Sigmoid colon (tissue), 7 donors: ENCODE data around the gene PTGR3. TPM values are rescaled to one million over a fixed set of nuclear protein-coding genes. Genes with fewer than 3 reads are reported as not detected.

Experiments
- DNase-seq: peaks from one replicate; pipeline ENCODE4 v3.0.0-alpha.2; 2019
- H3K27ac ChIP-seq, 4 donors: fragments of 200-600 bp; sonication (generic); one replicate each; pipeline ENCODE4 v1.5.1; 2016 to 2019; ENCODE audit warnings: mild to moderate bottlenecking in 1 of 4
- H3K27me3 ChIP-seq, 3 donors: fragments of 200-600 bp; sonication (generic); one replicate each; pipeline ENCODE4 v1.5.1; 2019; ENCODE audit warnings: mild to moderate bottlenecking in 1 of 3
- H3K36me3 ChIP-seq, 4 donors: fragments of 200-600 bp; sonication (generic); one replicate each; pipeline ENCODE4 v1.5.1; 2016 to 2019
- H3K4me1 ChIP-seq, 4 donors: fragments of 200-600 bp; sonication (generic); one replicate each; pipeline ENCODE4 v1.5.1; 2017 to 2019
- H3K4me3 ChIP-seq, 4 donors: fragments of 200-600 bp; sonication (generic); one replicate each; pipeline ENCODE4 v1.5.1; 2017 to 2019; ENCODE audit warnings: mild to moderate bottlenecking in 2 of 4, moderate library complexity in 1 of 4
- H3K9me3 ChIP-seq, 4 donors: fragments of 200-600 bp in 3 of 4; sonication (generic) in 3 of 4; one replicate each; pipeline versions ENCODE4 v1.5.1 to v1.6.1; 2013 to 2019
- CTCF ChIP-seq, 4 experiments: fragments of 450-650 bp in 3 of 4; fragments of 200-600 bp in 1 of 4; IDR thresholded peaks; one replicate each; pipeline ENCODE4 v1.5.1; 2016 to 2019; ENCODE audit warnings: antibody characterized with exemption in 4 of 4, mild to moderate bottlenecking in 3 of 4, moderate library complexity in 2 of 4
- EP300 ChIP-seq, 4 donors: sonication (generic); formaldehyde crosslinking; IDR thresholded peaks; one replicate each; pipeline ENCODE4 v1.6.1; 2017; ENCODE audit warnings: antibody characterized with exemption in 4 of 4
- POLR2A ChIP-seq, 2 donors: fragments of 450-650 bp; IDR thresholded peaks; one replicate each; pipeline ENCODE4 v1.6.1; 2016; ENCODE audit warnings: antibody characterized with exemption in 2 of 2, mild to moderate bottlenecking in 2 of 2, moderate library complexity in 2 of 2
- POLR2AphosphoS5 ChIP-seq, 4 donors: sonication (generic); formaldehyde crosslinking; IDR thresholded peaks; one replicate each; pipeline ENCODE4 v1.6.1; 2017; ENCODE audit warnings: antibody characterized with exemption in 4 of 4
- WGBS, 2 donors: extraction: QIAGEN DNeasy Blood & Tissue Kit; methylation state at CpG; one replicate each; pipeline ENCODE4 v1.1.7; 2013; 5-methylcytosine and 5-hydroxymethylcytosine counted together
- intact Hi-C: fragments of 100-400 bp; cut with DNase I; formaldehyde crosslinking; loops from one replicate; pipeline ENCODE4 v1.15.1; 2023
- polyA plus RNA-seq, 3 donors: library from polyadenylated mRNA; stranded (reverse); fragments of 200-250 nt; gene quantifications; one replicate each; pipeline ENCODE4 v1.2.3, GENCODE V29; 2013
- total RNA-seq, 4 donors: library from RNA; depleted of rRNA; stranded (reverse); fragments of >200 nt; gene quantifications; one replicate each; pipeline ENCODE4 v1.1.0, GENCODE V29; 2016
- donor health status: healthy with polysubstance abuse.
- donor health status: Bipolar disorder and iron deficiency.
- donor health status: healthy.

PTGR3 gene
- total and polyA plus RNA-seq, 7 donors: 22.7 to 33.8 (median 25.7) TPM

GRCh38 chr18:75162978-75163377 lies 46.0 kb downstream of the PTGR3 start:
- Histone ChIP-seq H3K9me3 (no peaks in the 10 kb centered on the region), H3K36me3 (no peaks in the 10 kb centered on the region), H3K27ac (peak overlapping the region in 2 of 4 donors; percentile 54 to 73), H3K4me1 (peaks cover 0 to 34% (median 7%) of the 10 kb centered on the region in 4 donors), H3K27me3 (no peaks in the 10 kb centered on the region), H3K4me3 (no peak overlapping the region)
- DNase-seq: no peak
- WGBS, 2 donors: 95 to 97% methylated on average over 4 of the region's 4 CpGs
- intact Hi-C loops: loop anchor here (5.0 kb wide), 1 partner anchor 506 kb away; no protein-coding TSS in a partner anchor
- TF ChIP-seq POLR2AphosphoS5 (IDR thresholded peaks at IDR 0.05) (no peak), CTCF (IDR thresholded peaks at IDR 0.05) (no peak)

GRCh38 chr18:75162467-75162866 lies 46.5 kb downstream of the PTGR3 start:
- TF ChIP-seq POLR2A (IDR thresholded peaks at IDR 0.05): no peak
- no peak for TF ChIP-seq POLR2AphosphoS5 (IDR thresholded peaks at IDR 0.05)
- no peak for TF ChIP-seq EP300 (IDR thresholded peaks at IDR 0.05)
- no peak for TF ChIP-seq CTCF (IDR thresholded peaks at IDR 0.05)
- 82 to 85% methylated on average over 3 of the region's 3 CpGs for WGBS, 2 donors
- Histone ChIP-seq H3K4me1 (peaks cover 0 to 34% (median 7%) of the 10 kb centered on the region in 4 donors), H3K27ac (peak overlapping the region in 3 of 4 donors; percentile 54 to 73 (median 55)), H3K27me3 (no peaks in the 10 kb centered on the region), H3K36me3 (no peaks in the 10 kb centered on the region), H3K9me3 (no peaks in the 10 kb centered on the region), H3K4me3 (no peak overlapping the region)
- intact Hi-C loops: loop anchor here (5.0 kb wide), 1 partner anchor 505 kb away; no protein-coding TSS in a partner anchor
- no peak for DNase-seq

- intact Hi-C loops: loop anchor here (5.0 kb wide), 1 partner anchor 504 kb away; no protein-coding TSS in a partner anchor
- DNase-seq: no peak
- peak overlapping the region; percentile 21 to 47 (median 38) for H3K4me3 ChIP-seq
Observed at GRCh38 chr18:75161256-75162028, 47.5 kb downstream of the PTGR3 start.

GRCh38 chr18:75160364-75160763 lies 48.6 kb downstream of the PTGR3 start:
- DNase-seq: no peak
- no peak for TF ChIP-seq EP300 (IDR thresholded peaks at IDR 0.05)
- TF ChIP-seq POLR2AphosphoS5 (IDR thresholded peaks at IDR 0.05): peak in 2 of 4 donors; percentile 34 to 43
- TF ChIP-seq CTCF (IDR thresholded peaks at IDR 0.05): peak in 1 of 4 experiments; percentile 38
- H3K4me1 ChIP-seq: peaks cover 0 to 34% (median 7%) of the 10 kb centered on the region in 4 donors
- no peaks in the 10 kb centered on the region for H3K36me3 ChIP-seq
- peak overlapping the region in 3 of 4 donors; percentile 20 to 30 (median 28) for H3K4me3 ChIP-seq
- H3K9me3 ChIP-seq: no peaks in the 10 kb centered on the region
- intact Hi-C loops: loop anchor here (5.0 kb wide), 1 partner anchor 503 kb away; no protein-coding TSS in a partner anchor
- 74 to 89% methylated on average over 13 of the region's 13 CpGs for WGBS, 2 donors
- H3K27me3 ChIP-seq: no peaks in the 10 kb centered on the region
- H3K27ac ChIP-seq: peak overlapping the region in 2 of 4 donors; percentile 30 to 73

More at GRCh38 chr18:75161256-75162028, 47.5 kb downstream of the PTGR3 start:
- Histone ChIP-seq H3K9me3 (no peaks in the 10 kb centered on the region), H3K27ac (peak overlapping the region in 3 of 4 donors; percentile 54 to 73 (median 55)), H3K36me3 (no peaks in the 10 kb centered on the region), H3K27me3 (no peaks in the 10 kb centered on the region), H3K4me1 (peaks cover 0 to 34% (median 7%) of the 10 kb centered on the region in 4 donors)
- 18 to 42% methylated on average over 14 of the region's 14 CpGs for WGBS, 2 donors
- TF ChIP-seq POLR2A (IDR thresholded peaks at IDR 0.05) (no peak), CTCF (IDR thresholded peaks at IDR 0.05) (no peak), EP300 (IDR thresholded peaks at IDR 0.05) (no peak), POLR2AphosphoS5 (IDR thresholded peaks at IDR 0.05) (peak in 2 of 4 donors; percentile 16 to 41)
